Suppressor macrophage treated with lipopolysaccharide for 4 hours (primary cell): ENCODE results near the gene PLRG1.

ENCODE experiments used
- DNase-seq: peaks from one replicate; pipeline ENCODE4 v3.0.0-alpha.2; 2020

The PLRG1 gene

GRCh38 chr4:154516318-154517029, 33.7 kb downstream of the PLRG1 start:
- no peak for DNase-seq

GRCh38 chr4:154511981-154512380, 38.2 kb downstream of the PLRG1 start:
- no peak for DNase-seq

GRCh38 chr4:154511548-154511947, 38.7 kb downstream of the PLRG1 start:
- no peak for DNase-seq

- no peak for DNase-seq
Measured at GRCh38 chr4:154507156-154507555, 43.0 kb downstream of the PLRG1 start.

GRCh38 chr4:154506253-154506652, 43.9 kb downstream of the PLRG1 start:
- peak; percentile 16 for DNase-seq

- DNase-seq = peak; percentile 10
Measured at GRCh38 chr4:154503598-154503997, 46.6 kb downstream of the PLRG1 start.

GRCh38 chr4:154502111-154502510, 48.1 kb downstream of the PLRG1 start:
- DNase-seq = no peak

GRCh38 chr4:154497889-154498288, 52.3 kb downstream of the PLRG1 start:
- DNase-seq = no peak

- DNase-seq = no peak
Measured at GRCh38 chr4:154495867-154496266, 54.3 kb downstream of the PLRG1 start.

- DNase-seq = no peak
Measured at GRCh38 chr4:154492288-154492687, 57.9 kb downstream of the PLRG1 start.

GRCh38 chr4:154491341-154492271, 58.6 kb downstream of the PLRG1 start, which contains the start of gene DCHS2:
DCHS2 (minus strand) TSS chr4:154491799; CDS start chr4:154491355, 444 bp downstream.
- peak; percentile 8 for DNase-seq

GRCh38 chr4:154490583-154491340, 59.4 kb downstream of the PLRG1 start:
- DNase-seq = no peak

GRCh38 chr4:154490234-154490582, 60.0 kb downstream of the PLRG1 start:
- DNase-seq = no peak

GRCh38 chr4:154489558-154490233, 60.5 kb downstream of the PLRG1 start:
- DNase-seq = no peak

GRCh38 chr4:154487145-154487544, 63.1 kb downstream of the PLRG1 start:
- DNase-seq = no peak

GRCh38 chr4:154485127-154485773, 65.0 kb downstream of the PLRG1 start:
- DNase-seq = peak; percentile 44
